Endodermal cell (in vitro differentiated cells): Measurements from ENCODE around the gene INAFM2. TPM values are rescaled to one million over a fixed set of nuclear protein-coding genes. Genes with fewer than 3 reads are reported as not detected.

Experiments
- DNase-seq: peaks from one replicate; pipeline ENCODE4 v3.0.0-alpha.2; 2017
- H3K27ac ChIP-seq: 2 replicates; pipeline ENCODE4 v1.5.1; 2013; ENCODE audit warnings: mild to moderate bottlenecking, low read depth, low read length, moderate library complexity
- H3K27me3 ChIP-seq: 2 replicates; pipeline ENCODE4 v1.6.1; 2013; ENCODE audit warnings: mild to moderate bottlenecking, low read length, moderate library complexity; ENCODE audit not compliant: insufficient read depth, control insufficient read depth, poor library complexity, severe bottlenecking
- H3K36me3 ChIP-seq: 2 replicates; pipeline ENCODE4 v1.7.0; 2013; ENCODE audit warnings: mild to moderate bottlenecking, low read length, moderate library complexity; ENCODE audit not compliant: control insufficient read depth, insufficient read depth
- H3K4me1 ChIP-seq: one replicate; pipeline ENCODE4 v1.7.0; 2013; ENCODE audit warnings: low read length; ENCODE audit not compliant: control insufficient read depth, insufficient read depth
- H3K4me3 ChIP-seq: 2 replicates; pipeline ENCODE4 v1.5.1; 2013; ENCODE audit warnings: mild to moderate bottlenecking, low read length, moderate library complexity
- H3K9ac ChIP-seq: 2 replicates; pipeline ENCODE4 v1.6.1; 2013; ENCODE audit warnings: mild to moderate bottlenecking, low read length, moderate library complexity; ENCODE audit not compliant: poor library complexity, severe bottlenecking; ENCODE audit errors: extremely low read depth
- H3K9me3 ChIP-seq: 2 replicates; pipeline ENCODE4 v1.6.1; 2013; ENCODE audit warnings: mild to moderate bottlenecking, low read length, moderate library complexity; ENCODE audit not compliant: control insufficient read depth
- H3K27ac Mint-ChIP-seq: 2 replicates; pipeline ENCODE4 v1.8.0; 2020; ENCODE audit warnings: mixed read lengths
- H3K27me3 Mint-ChIP-seq: 2 replicates; pipeline ENCODE4 v1.8.0; 2021; ENCODE audit warnings: mild to moderate bottlenecking, mixed read lengths; ENCODE audit not compliant: insufficient read depth
- H3K36me3 Mint-ChIP-seq: 2 replicates; pipeline ENCODE4 v1.8.0; 2020; ENCODE audit warnings: low read depth, mixed read lengths
- H3K4me1 Mint-ChIP-seq: 2 replicates; pipeline ENCODE4 v1.8.0; 2020; ENCODE audit warnings: mixed read lengths
- H3K4me3 Mint-ChIP-seq: 2 replicates; pipeline ENCODE4 v1.8.0; 2020; ENCODE audit warnings: mild to moderate bottlenecking, moderate library complexity, mixed read lengths
- H3K9me3 Mint-ChIP-seq: 2 replicates; pipeline ENCODE4 v1.8.0; 2020; ENCODE audit warnings: mild to moderate bottlenecking, mixed read lengths
- WGBS, 2 experiments: methylation state at CpG; one replicate each; pipeline versions ENCODE4 v1.1.5 to v1.1.7; 2013; ENCODE audit warnings: missing lambda C conversion rate in 2 of 2, mixed read lengths in 1 of 2; ENCODE audit not compliant: insufficient coverage in 1 of 2, insufficient read length in 1 of 2; 5-methylcytosine and 5-hydroxymethylcytosine counted together
- total RNA-seq, 2 donors: library from RNA; stranded (reverse); fragmentation: NEBNext Ultra II Directional in 1 of 2; extraction: Animal tissue kit (Norgen Biotek cat#: 25700) in 1 of 2; gene quantifications; 2 replicates in 1 of 2; 3 replicates in 1 of 2; pipeline ENCODE4 v1.2.1, GENCODE V29; 2021
- TF ChIP-seq, protein P1 (sequence below): fragments of 200-600 bp; sonication (generic); conservative IDR thresholded peaks from 2 replicates; pipeline ENCODE4 v1.5.0; 2021; ENCODE audit warnings: antibody characterized with exemption, mild to moderate bottlenecking

Gene INAFM2
- total RNA-seq, 2 donors from 2014 or later = 4.6 to 8.6 TPM

DNA sequence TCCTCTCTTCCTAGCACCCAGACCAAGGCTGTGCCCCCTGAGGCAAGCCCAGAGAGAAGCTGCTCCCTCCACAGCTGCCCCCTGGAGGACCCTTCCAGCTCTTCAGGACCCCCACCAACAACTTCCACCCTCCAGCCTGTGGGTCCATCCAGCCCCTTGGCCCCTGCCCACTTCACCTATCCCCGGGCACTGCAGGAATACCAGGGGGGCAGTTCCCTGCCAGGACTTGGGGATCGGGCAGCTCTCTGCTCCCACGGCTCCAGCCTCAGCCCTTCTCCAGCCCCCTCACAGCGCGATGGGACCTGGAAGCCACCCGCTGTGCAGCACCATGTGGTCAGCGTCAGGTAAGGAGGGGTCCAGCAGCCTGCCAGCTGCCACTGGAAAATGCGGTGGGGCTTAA lies 40.1 kb downstream of the INAFM2 start:
- no peak overlapping the region for H3K9ac ChIP-seq
- no peak overlapping the region for H3K4me3 ChIP-seq
- no peak overlapping the region for H3K27ac ChIP-seq
- DNase-seq = peak; percentile 34
- TF ChIP-seq, protein P1, sequence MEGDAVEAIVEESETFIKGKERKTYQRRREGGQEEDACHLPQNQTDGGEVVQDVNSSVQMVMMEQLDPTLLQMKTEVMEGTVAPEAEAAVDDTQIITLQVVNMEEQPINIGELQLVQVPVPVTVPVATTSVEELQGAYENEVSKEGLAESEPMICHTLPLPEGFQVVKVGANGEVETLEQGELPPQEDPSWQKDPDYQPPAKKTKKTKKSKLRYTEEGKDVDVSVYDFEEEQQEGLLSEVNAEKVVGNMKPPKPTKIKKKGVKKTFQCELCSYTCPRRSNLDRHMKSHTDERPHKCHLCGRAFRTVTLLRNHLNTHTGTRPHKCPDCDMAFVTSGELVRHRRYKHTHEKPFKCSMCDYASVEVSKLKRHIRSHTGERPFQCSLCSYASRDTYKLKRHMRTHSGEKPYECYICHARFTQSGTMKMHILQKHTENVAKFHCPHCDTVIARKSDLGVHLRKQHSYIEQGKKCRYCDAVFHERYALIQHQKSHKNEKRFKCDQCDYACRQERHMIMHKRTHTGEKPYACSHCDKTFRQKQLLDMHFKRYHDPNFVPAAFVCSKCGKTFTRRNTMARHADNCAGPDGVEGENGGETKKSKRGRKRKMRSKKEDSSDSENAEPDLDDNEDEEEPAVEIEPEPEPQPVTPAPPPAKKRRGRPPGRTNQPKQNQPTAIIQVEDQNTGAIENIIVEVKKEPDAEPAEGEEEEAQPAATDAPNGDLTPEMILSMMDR = no peak
- Mint-ChIP-seq H3K9me3 (no peaks in the 10 kb centered on the region), H3K27me3 (peaks cover 67% of the 10 kb centered on the region), H3K4me3 (no peak overlapping the region), H3K27ac (no peak overlapping the region), H3K4me1 (no peaks in the 10 kb centered on the region), H3K36me3 (no peaks in the 10 kb centered on the region)
- WGBS, 2 experiments = 84 to 92% methylated on average over 6 to 8 of the region's 8 CpGs
- no peaks in the 10 kb centered on the region for H3K9me3 ChIP-seq
- peaks cover 65% of the 10 kb centered on the region for H3K27me3 ChIP-seq
- H3K4me1 ChIP-seq = no peaks in the 10 kb centered on the region
- H3K36me3 ChIP-seq = no peaks in the 10 kb centered on the region

DNA sequence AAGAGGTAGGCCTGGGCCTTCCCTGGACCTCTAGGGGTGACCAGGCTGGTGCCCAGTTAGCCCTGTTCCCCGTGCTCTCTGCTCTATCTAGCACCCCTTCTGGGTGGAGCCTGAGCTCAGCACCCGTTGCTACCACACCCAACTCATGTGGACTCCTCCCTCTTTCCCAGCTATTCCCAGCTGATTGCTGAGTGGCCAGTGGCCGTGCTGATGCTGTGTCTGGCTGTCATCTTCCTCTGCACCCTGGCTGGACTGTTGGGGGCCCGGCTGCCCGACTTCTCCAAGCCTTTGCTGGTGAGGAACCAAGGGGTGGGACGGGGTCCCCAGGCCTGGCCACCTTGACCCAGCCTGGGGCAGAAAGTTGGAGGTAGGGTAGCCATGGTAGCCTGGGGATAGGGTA lies 40.8 kb downstream of the INAFM2 start:
- Mint-ChIP-seq H3K4me1 (no peaks in the 10 kb centered on the region), H3K27me3 (peaks cover 70% of the 10 kb centered on the region), H3K27ac (no peak overlapping the region), H3K9me3 (no peaks in the 10 kb centered on the region), H3K4me3 (no peak overlapping the region), H3K36me3 (no peaks in the 10 kb centered on the region)
- Histone ChIP-seq H3K27ac (no peak overlapping the region), H3K36me3 (no peaks in the 10 kb centered on the region), H3K9ac (no peak overlapping the region), H3K9me3 (no peaks in the 10 kb centered on the region), H3K27me3 (peaks cover 65% of the 10 kb centered on the region), H3K4me3 (no peak overlapping the region), H3K4me1 (no peaks in the 10 kb centered on the region)
- peak; percentile 36 for DNase-seq
- 76 to 89% methylated on average over 5 to 6 of the region's 6 CpGs for WGBS, 2 experiments
- TF ChIP-seq, protein P1 = no peak

DNA sequence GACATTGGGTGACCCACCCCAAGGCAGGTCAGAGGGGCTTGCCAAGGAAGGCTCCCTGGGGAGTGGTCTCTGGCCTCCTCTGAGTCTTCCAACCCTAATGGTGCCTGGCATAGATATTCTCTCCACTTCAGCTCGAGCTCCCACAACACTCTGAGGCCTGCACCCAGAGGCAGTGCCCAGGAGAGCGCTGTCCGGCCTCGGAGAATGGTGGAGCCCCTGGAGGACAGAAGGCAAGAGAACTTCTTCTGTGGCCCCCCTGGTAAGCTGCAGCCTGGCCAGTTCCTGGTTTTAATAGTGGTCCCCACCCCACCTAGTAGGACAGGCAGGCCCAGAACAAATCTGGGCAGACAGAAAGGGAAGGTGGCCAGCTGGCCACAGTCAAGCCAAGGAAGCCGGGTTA lies 41.5 kb downstream of the INAFM2 start:
- no peaks in the 10 kb centered on the region for H3K4me1 ChIP-seq
- TF ChIP-seq, protein P1 = no peak
- 91 to 100% methylated on average over 3 to 5 of the region's 5 CpGs for WGBS, 2 experiments
- no peak overlapping the region for H3K9ac ChIP-seq
- Mint-ChIP-seq H3K4me3 (no peak overlapping the region), H3K36me3 (no peaks in the 10 kb centered on the region), H3K27ac (no peak overlapping the region), H3K9me3 (no peaks in the 10 kb centered on the region), H3K4me1 (no peaks in the 10 kb centered on the region), H3K27me3 (peaks cover 69% of the 10 kb centered on the region)
- no peaks in the 10 kb centered on the region for H3K9me3 ChIP-seq
- H3K4me3 ChIP-seq = no peak overlapping the region
- no peaks in the 10 kb centered on the region for H3K36me3 ChIP-seq
- DNase-seq = peak; percentile 26
- H3K27me3 ChIP-seq = peaks cover 65% of the 10 kb centered on the region
- no peak overlapping the region for H3K27ac ChIP-seq
